Epithelial cell of umbilical artery (primary cell): ENCODE data around the gene C1QTNF5. TPM values are rescaled to one million over a fixed set of nuclear protein-coding genes. Genes with fewer than 3 reads are reported as not detected.

Experiments
- total RNA-seq: library from RNA; depleted of rRNA; stranded (reverse); fragments of >200 nt; gene quantifications from 2 replicates; pipeline ENCODE4 v1.2.3, GENCODE V29; 2014

C1QTNF5 gene, protein sequence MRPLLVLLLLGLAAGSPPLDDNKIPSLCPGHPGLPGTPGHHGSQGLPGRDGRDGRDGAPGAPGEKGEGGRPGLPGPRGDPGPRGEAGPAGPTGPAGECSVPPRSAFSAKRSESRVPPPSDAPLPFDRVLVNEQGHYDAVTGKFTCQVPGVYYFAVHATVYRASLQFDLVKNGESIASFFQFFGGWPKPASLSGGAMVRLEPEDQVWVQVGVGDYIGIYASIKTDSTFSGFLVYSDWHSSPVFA
- 82.5 and 90.6 TPM in 2 replicates for total RNA-seq

DNA sequence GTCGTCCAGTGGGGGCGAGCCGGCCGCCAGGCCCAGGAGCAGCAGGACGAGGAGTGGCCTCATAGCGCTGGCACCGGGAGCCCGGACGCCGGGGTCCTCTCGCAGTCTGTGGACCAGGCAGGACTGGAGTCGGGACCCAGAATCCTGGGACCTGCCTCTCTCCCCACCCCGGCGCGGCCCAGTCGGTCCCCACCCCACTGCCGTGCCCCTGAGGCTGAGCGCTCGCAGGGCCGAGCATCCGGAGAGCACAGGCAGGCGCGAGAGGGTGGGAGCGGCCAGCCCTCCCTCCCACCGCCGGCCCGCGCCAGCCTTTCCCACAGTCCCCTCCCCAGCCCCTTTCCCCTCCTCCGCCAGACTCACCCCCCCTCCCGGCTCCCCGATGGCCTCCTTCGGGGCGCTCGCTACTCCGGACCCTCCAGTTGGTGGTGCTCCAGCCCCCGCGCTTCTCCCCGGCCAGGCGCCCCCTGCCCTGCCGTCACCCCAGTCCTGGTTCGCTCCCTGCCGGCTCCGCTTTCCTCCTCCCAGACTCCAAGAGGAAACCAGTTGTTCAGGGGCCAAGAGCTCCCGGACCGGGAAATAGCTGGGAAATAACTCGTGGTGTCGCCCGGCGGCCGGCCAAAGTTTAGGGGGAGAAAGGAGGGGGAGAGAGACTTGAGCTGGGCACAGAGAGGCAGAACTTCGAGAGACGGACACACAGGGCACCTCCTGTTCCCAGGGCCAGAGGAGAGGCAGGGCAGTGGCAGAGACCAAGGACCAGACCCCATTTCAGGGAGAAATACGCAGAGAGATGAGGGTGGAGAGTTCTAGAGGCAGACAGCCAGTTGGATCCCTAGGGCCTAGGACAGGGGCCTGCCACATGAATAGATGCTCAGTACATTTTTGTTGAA, at the start of gene C1QTNF5:
Gene C1QTNF5 (minus strand): TSS at position 549 of the 887 bp plus-strand sequence. CDS start 486 bp downstream, at position 63.

DNA sequence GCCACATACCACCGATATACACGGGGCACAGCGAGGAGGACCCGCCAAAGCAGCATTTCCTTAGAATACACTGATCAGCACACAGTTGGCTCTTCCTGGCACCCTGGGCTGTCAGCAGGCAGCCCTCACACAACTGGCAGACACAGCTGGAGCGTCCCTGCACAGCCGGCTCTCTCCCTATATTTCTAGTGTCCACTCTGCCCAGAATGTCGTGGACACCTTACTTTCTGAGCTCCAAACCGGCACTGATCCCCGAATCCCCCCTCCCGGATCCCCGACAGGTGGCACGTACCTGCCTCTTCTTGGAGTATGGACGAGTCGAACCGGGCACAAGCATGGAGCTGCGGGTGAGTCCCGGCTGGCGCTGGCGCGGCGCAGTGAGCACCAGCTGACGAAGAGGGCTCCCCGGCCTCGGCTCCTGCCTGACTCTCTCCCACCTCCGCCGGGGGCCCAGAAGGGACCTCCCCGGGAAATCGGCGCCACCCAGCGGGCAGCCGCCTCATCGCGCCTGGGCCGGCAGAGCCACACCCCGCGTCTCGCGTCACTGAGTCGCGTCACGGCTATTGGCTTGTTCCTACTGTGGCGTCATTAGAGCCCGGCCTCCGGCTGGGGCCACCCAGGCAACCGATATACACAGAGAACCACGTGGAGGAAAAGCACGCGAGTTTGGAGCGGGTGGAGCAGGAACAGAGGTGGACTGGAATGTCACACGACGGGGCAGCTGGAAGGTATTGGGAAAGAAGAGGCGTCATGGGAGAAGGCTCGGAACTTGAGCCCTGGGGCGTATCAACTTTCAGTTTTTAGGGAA, 40.7 kb upstream of the C1QTNF5 start, which contains the start of gene USP2:
Gene USP2 (minus strand): TSS at position 510 of the 808 bp plus-strand sequence. CDS start 8,210 bp downstream, outside the sequence.

DNA sequence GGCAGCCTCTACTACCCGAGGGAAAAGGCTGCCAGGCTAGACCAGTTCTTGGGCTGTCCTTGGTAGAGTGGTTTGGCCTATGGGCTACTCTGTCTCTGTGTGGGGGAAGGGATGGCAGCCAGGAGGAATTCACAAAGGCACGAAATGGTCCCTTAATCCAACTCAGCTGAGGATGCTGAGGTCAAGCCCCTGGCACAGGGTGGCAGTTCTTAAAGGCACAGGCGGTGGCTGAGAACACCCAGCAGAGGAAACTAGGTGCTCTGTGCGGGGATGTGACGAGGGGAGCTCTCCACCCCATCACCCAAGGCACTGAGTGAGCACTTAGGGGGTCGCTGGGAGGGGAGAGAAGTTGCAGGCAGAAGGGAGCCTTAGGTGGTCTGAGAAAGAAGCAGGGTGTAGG, 5.9 kb upstream of the C1QTNF5 start, which contains the start of gene MFRP:
Gene MFRP (minus strand): TSS at position 101 of the 400 bp plus-strand sequence. CDS start 192 bp downstream, outside the sequence.

DNA sequence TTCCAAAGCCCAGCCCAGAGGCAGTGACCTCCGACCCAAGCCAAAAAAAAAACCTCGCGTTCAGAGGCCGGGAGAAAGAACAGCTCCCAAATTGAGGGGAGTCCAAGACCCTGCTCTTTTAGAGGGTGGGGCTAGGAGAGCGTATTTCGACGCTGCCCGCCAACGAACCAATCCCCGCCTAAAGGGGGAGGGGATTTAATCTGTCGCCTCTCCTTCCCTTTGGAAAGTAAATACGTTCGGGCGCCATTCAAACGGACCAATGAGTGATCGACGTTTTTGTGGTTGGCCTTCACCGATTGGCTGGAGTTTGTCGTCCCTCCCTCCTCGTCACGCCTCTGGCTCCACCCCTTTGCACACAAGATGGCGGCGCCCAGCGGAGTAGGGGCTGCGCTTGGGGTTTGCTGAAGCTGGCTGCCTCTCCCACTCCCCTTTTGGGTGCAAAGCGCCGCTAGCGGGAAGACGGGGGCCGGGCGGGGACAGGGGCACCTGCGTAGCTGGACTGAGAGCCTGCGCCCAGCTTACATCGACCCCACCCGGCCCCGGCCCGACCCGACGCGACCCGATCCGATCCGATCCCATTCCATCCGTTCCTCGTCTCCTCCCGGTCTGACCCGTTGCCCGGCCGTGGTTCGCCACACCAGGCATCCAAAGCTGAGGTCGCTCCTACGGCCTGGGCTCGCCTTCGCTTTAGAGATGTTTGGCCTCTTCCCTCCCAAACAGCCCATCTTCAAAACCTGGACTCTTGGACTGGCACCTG, 6.3 kb downstream of the C1QTNF5 start, which contains the start of gene RNF26:
Gene RNF26 (plus strand): TSS at position 354 of the 757 bp plus-strand sequence. CDS start 596 bp downstream, outside the sequence.

DNA sequence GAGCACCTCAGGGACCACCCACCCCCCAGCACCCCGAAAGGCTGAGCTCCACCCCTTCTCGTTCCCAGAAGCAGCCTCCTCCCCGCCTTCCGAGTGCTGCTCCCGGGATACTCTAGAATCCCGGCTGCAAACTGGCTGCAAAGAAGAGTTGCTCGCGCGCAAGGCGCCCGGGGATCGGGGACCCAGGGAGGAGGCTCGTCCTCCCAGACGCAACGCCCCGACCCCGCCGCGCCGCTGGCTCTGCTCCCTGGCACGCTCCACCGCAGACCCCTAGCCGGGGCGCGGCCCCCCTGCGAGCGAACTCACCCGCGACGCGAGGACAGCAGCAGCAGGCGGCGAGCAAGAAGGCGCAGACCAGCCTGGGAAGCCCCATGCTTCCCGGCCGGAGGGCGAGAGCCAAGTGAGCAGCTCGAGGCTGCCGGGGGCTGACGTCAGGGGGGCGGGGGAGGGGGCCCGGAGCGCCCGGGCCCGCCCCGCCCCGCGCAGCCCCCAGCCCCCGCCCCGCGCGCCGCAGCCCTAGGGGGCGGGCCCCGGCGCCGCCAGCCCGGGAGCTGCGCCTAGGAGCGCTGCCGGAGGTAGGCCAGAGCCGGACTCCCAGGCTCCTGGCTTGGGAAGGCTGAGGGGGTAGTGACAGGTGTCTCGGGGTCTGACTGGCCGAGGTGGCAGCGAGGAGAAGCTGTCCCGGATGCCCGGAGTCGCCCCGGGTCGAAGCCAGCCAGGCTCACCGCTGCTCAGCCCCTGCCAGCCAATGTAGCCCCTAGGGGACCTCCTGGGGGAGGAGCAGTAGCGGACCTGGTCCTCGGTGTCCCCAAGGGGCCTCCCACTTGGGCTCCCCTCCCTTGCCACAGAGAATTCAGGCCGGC, 23.7 kb downstream of the C1QTNF5 start, which contains the start of gene MCAM:
Gene MCAM (minus strand): TSS at position 402 of the 863 bp plus-strand sequence. CDS start 29 bp downstream, at position 373.

Other genes starting within 250 kb of the C1QTNF5 start
- 16.9 and 30.7 TPM in 2 replicates for gene DPAGT1, start 239.0 kb downstream of the C1QTNF5 start, total RNA-seq
- gene C2CD2L, start 233.5 kb downstream of the C1QTNF5 start, total RNA-seq = 1.8 and 2.9 TPM in 2 replicates
- 11.7 and 17.3 TPM in 2 replicates for gene HINFP, start 219.3 kb downstream of the C1QTNF5 start, total RNA-seq
- 0.15 and 0.32 TPM in 2 replicates for gene ABCG4, start 191.8 kb downstream of the C1QTNF5 start, total RNA-seq
- 10.5 and 14.6 TPM in 2 replicates for gene NLRX1, start 172.2 kb downstream of the C1QTNF5 start, total RNA-seq
- not detected in 2 replicates for gene NHERF4, start 155.4 kb downstream of the C1QTNF5 start, total RNA-seq
- gene CBL, start 134.5 kb downstream of the C1QTNF5 start, total RNA-seq = 10.4 and 11.9 TPM in 2 replicates
- gene MCAM, start 23.8 kb downstream of the C1QTNF5 start, total RNA-seq = 2,717 and 5,496 TPM in 2 replicates
- gene RNF26, start 6.4 kb downstream of the C1QTNF5 start, total RNA-seq = 3.8 and 3.9 TPM in 2 replicates
- gene MFRP, start 5.8 kb upstream of the C1QTNF5 start, total RNA-seq = under 0.01 and 0.15 TPM in 2 replicates
- gene USP2, start 40.8 kb upstream of the C1QTNF5 start, total RNA-seq = 0.15 and 0.32 TPM in 2 replicates
- 4.0 and 7.5 TPM in 2 replicates for gene THY1, start 82.3 kb upstream of the C1QTNF5 start, total RNA-seq